ENCODE results near the gene GADL1.

The GADL1 gene, protein sequence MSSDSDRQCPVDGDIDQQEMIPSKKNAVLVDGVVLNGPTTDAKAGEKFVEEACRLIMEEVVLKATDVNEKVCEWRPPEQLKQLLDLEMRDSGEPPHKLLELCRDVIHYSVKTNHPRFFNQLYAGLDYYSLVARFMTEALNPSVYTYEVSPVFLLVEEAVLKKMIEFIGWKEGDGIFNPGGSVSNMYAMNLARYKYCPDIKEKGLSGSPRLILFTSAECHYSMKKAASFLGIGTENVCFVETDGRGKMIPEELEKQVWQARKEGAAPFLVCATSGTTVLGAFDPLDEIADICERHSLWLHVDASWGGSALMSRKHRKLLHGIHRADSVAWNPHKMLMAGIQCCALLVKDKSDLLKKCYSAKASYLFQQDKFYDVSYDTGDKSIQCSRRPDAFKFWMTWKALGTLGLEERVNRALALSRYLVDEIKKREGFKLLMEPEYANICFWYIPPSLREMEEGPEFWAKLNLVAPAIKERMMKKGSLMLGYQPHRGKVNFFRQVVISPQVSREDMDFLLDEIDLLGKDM

DNA sequence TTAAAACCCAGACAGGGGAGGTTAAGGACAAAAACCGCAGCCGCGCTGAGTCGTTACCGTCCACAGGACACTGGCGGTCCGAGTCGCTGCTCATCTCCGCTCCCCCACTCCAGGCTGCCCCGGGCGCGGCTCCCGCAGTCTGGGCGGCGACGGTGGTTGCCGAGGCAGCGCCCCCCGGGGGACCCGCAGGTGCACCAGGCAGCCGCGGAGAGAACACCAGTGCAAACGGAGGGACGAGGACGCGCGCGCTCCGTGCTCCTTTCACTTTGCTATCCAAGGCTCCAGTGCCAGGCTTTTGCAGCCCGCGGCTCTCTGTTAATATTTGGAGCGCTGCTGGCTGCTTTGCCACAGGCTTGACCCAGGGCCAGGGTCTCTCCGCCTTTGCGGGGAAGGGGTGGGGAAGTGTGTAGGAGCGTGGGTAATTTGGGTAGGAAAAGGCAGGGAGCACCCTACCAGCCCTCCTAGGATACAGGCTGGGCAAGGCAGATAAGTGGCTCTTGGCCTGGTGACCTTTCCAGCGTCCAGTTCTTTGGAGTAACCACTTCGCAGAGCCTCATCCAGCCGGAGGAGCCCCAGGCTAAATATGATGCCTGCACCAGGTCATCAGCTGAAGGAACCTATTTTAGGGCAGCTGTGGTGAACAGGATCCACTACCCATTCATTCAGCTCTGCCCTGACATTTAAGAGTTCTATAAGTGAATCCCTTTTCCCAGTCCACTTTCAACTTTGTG lies at the start of gene GADL1:
GADL1 (minus strand) TSS at position 141 of the 731 bp plus-strand sequence; CDS start at position 94, 47 bp downstream.
- peak; percentile 60 for DNase-seq

DNA sequence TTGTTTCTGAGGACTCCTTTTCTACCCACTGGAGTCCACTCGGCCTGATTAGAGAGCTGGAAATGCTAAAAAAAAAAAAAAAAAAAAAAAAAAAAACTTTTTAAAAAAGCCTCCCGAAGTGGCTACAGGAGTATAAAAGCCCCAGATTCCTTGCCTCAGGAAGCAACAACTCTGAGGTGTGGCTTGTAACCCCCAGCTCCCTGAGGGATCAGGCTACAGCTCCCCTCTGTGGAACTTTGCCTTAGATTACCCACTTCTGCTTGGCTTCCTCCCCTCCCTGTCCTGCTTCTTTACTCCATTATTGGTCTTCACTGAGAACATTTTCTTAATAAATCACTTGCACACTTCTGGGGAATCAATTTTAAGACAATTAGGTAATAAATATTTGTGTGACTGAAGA lies 49.7 kb upstream of the GADL1 start:
- no peak for DNase-seq

DNA sequence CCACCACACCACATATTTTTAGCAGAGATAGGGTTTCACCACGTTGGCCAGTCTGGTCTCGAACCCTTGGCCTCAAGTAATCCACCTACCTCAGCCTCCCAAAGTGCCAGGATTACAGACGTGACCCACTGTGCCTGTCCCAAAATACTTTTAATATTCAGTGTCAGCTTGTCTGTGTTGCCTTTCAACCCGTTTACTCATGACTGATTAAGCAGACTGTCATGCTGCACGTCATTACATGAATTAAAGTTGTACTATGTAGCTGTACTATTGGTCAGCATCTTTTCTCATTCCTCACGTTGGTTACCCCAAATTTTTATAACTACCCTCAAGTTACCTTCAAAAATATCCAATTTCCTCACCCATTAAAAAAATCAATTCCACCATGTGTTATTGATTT lies 48.7 kb upstream of the GADL1 start:
- DNase-seq = no peak

DNA sequence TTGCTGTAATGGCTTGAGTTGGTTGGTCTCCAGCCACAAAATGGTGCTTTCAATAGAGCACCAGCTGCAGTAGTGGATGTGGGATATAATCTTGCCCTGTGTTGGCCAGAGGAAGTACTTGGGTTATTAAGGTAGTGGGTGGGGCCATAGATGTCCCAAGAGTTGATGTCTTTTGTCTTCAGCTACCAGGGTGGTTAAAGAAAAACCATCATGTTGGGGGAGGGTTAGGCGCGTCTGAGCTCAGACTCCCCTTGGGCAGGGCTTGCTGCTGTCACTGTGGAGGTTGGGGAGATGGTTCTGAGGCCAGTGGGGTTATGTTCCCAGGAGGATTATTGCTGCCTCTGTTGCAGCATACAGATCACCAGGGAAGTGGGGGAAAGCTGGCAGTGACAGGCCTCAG lies 46.9 kb upstream of the GADL1 start:
- no peak for DNase-seq

DNA sequence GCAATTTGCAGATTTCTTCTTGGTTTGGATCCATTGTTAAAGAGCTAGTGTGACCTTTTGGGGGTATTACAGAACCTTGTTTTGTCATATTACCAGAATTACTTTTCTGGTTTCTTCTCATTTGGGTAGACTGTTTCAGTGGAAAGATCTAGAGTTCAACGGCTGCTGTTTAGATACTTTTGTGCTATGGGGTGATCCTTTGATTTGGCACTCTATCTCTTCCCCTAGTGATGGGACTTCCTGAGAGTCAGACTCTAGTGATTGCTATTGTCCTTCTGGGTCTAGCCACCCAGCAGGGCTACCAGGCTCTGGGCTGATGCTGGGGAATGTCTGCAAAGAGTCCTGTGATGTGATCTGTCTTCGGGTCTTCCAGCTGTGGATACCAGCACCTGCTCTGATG lies 46.3 kb upstream of the GADL1 start:
- DNase-seq = no peak

DNA sequence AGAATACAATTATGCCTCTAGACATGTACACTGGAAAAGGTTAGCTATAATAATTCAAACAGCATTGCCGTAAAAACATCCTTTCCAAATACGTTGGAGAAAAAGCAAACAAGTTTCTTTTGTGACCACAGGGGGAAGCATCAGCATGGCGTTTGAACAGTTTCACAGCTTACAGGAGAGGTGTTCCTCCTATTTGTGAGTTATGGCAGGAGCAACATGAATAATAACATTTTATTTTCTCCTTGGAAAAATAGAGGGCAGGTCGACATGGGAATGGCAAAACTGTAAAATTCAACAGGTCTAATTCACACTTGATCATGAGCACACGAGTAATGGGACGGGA lies 39.7 kb upstream of the GADL1 start:
- peak; percentile 89 for DNase-seq

DNA sequence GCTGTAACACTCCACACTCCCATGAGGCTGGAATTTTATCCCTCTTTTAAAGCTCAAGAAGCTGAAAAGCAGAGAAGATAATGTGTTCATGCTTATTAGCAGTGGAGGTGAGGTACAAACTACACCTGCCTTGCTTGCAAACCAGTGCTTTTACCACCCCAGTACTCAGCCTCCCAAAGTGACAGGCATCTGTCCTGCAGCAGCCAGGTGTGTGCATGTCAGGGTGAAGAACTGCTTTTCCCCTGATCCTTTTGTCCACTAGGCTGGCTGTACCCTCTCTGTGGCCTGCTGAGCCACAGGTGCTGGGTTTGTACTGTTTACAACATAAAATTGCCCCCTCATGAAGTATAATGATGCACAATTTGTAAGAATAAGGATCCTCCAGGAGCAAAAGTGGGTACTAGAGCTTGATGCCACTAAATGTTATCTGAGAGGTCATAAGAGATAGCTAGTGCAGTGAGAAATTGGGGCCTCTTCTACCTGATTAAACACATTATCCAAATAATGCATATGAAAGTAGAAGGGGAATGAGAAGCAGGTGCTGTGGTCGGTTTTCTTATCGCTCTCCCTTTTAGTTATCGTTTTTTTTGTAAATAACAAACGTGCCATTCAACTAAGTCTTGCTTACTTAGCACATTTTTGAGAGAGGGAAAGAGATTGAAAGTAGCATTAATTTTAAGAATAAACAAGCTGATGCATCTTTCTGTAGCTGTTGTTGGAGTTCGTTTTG lies 39.2 kb upstream of the GADL1 start:
- peak; percentile 89 for DNase-seq

DNA sequence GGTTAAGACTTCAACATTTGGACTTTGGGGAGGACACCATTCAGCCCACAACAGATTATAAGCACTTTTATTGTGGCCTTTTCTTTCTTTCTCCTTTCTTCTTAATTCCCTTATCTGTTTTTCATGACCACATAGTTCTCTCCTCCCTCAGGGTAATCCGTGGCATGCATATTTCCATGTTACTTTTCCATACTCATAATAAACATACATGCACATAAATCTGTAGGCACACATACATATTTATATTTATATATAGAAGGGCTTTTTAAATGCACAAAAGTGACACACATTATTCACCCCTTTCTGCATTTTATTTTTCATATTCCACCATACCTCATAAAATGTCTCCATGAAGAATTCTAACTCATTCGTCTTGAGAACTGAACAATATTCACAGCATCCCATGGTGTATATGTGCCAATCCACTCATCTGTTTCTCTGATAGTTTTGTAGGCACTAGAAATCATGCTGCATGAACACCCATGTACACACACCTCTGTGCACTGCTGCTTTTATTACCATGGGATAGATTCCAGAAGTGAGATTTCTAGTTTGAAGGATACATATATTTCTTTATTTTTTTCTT lies 38.1 kb upstream of the GADL1 start:
- DNase-seq = no peak

DNA sequence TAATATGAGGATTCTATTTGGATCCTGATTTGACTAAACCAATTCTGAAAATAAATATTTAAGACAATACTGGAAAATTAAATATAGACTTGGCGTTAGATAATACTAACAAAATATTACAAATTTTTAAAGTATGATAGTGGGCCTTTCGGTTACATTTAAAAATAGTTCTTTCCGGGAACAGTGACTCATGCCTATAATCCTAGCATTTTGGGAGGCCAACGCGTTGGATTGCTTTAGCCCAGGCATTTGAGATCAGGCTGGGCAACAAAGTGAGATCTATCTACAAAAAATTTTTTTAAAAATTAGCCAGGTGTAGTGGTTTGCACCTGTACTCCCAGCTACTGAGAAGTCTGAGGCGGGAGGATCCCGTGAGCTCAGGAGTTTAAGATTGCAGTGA lies 30.3 kb upstream of the GADL1 start:
- DNase-seq = no peak

DNA sequence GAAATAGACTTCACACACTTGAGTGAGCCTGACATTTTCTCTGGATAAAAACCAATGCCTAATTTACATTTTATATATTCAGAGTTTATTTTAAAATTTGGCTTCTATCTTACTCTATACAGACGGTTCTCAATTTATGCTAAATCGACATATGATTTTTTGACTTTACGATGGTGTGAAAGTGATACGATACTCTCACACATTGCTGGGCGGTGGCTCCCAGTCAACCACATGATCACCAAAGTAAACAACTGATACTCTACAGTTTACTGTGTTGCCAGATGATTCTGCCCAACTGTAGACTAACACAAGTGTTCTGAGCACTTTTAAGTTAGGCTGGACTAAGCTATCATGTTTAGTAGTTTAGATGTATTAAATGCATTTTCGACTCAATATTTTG lies 25.1 kb upstream of the GADL1 start:
- no peak for DNase-seq

DNA sequence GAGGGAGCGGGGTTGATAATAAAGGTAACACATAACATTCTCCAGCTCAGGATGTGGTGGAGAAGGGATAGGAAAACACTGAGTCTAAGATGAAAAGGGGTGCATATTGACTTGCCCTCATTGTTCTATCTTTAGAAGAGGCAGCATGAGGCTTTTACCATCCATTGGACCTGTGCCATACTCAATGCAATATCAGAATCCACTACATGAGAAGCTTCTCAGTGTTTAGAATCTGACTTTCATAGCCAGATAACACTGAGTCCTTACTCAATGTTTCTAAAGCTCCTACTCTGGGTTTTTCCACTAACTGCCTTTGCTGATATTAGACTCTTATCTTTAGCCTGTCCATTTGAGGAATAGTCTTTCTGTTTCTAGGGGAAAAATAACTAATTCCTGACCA lies 24.3 kb upstream of the GADL1 start:
- DNase-seq = no peak

DNA sequence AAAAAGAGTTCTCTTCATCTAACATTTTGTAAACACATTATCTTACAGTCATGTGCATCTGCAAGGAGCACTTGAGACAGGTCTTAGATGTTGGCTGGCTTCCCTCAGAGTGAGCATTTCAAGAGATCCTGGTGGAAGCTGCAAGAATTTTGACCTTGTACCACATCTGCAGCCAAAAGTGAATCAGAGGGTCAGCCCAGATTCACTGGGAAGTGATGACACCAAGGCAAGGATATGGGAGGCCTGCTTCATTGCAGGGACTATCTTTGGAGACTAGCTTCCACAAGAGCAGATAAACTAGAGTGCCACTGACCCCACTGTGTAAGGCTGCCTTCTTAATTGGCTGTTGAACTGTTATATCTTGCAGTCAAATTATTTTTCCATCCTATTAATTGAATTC lies 21.3 kb upstream of the GADL1 start:
- no peak for DNase-seq

DNA sequence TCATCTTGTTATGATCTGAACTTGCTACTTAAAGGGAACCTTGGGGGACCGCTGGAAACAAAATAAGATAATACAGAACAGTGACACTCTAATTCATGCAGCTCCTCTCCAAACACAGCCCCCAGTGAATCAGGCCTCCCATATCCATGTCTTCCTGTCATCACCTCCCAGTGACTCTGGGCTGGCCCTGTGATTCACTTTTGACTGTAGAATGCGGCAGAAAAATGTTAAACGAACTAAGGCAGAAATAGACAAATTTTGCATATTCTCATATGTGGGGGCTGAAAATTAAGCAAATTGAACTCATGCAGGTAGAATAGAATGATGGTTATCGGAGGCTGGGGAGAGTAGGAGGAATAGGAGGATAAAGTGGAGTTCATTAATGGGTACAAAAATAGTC lies 20.2 kb upstream of the GADL1 start:
- DNase-seq = no peak

DNA sequence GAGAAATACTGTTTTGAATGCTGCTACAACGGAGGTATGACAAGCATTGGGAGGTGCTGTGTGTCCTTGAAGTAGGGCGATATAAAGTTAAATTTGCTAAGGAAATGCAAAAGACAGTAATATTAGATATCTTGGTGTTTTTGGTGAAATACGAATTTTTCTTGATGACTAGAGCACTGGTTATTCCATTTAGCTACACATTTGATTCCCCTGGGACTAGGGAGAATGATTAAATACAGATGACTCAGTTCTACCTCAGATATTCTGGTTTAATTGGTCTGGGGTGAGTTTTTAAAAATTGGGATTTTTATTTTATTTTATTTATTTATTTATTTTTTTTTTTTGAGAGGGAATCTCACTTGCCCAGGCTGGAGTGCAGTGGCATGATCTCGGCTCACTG lies 18.7 kb upstream of the GADL1 start:
- no peak for DNase-seq

DNA sequence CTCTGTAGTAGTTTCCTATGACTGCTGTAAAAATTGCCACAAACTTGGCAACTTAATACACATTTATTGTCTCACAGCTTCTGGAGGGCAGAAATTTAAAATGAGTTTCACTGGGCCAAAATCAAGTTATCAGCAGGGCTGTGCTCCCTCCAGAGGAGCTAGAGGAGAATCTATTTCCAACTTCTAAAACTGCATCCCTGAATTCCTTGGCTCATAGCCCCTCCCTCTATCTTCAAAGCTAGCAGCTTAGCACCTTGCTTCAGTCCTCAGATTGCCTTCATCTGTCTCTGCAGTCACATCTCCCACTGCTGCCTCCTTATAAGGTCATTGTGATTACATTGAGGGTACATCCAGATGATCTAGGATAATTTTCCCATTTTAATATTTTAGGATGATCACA lies 17.8 kb upstream of the GADL1 start:
- no peak for DNase-seq

DNA sequence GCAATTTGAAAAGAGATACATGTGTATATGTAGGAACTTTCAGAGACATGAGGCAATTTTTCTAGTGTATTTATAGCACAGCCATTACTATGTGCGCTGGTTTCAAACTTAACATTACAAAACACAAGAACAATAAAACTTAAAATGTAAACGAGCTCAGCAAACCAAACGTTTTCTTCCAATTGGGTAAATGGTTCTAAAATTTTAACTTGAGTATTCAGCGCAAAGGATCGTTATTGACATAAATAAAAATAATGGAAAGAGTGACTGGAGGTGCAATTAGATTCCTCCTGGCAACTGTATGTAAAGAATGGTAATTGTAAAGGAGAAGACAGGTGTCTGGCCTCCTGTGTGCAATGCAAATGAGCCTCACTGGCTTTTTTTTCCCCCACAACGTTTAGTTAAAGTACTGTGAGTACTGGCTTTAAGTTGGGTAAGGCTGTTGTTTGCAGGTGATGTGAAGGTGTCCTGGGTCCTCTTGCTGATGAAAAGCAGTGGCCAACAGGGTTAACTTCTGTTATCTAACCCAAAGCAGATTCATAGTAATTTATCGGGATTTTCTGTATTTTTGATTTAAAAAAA lies 14.1 kb upstream of the GADL1 start:
- no peak for DNase-seq

DNA sequence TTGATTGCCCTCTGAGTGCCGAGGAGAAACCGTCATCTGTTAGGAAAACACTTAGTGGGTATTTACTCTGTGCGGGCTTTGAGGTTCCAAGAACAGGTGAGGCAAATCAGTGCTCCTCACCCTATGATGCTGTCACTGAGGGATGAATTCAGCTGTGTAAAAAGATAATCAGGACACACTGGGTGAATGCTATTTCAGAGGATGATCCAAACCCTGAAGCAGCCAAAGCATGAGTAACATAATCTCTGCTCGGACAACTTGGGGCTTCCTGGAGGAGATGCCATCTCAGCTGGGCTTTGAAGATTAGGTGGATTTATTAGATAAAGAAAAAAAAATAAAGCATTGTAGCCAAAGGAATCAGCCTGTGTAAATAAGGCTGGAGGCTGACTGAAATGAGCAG lies 10.5 kb upstream of the GADL1 start:
- DNase-seq = no peak

DNA sequence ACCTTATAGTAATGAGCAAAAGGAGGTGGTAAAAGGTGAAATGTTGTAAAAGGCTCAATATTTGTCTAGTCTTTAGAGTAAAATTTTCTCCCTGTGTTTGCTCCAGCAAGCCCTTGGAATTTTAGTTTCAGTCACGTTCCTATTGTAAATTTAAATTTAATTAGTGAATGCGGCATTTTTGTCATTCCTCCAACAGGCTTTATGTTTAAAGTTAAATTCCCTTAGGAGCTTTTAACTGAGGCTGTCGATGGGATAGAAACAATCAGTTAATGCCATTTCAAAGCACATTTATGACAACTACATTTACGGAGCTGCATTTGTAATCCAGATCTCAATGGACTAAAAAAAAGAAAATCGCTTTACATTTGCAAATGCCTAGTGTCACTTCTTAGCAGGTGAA lies 868 bp upstream of the GADL1 start:
- no peak for DNase-seq

DNA sequence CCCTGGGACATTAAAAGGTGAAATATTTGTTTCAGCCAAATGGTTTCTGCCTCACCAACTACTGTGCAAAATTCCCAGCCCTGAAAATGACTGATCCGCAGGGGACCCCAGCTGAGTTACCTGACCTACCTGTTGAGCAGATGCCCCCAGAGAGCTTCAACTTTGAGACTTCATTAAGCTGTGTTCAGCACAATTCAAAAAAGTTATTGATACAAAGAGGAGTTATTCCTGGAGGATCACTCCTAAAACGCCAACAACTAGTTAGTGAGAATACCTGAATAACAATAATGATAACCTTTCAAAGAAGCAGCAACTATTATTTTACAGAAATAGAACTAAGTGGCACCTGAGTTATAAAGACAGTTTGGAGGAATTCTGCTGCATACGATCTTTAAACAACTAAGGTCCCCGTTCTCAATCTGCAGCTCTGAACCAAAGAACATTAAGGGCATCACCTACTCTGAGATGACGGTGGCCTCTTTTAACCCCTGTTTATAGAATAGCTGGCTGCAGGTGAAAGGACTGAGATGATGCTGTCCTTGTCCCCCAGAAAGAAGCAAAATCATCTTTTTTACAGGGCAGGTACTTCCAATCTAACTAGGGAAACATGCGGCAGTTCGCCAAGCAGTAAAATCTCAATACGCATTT lies 659 bp downstream of the GADL1 start:
- DNase-seq = peak; percentile 10

DNA sequence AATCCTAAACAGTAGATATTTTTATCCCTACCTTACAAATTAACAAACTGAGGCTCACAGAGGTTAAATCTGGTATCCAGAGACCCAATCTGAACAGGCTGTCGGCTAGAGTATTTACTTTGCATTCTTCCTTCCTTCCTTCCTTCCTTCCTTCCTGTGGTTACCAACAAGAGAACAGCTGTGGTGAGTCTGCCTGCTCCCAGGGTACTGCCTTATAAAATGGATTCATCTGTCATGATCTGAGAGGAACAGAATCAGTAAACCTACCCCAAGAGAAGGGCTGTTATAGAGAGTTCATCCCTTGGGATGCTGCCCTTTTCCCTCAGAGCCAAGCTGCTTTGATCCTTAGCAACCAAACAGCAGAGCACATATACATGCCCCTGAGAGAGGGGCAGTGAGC lies 3.6 kb downstream of the GADL1 start:
- no peak for DNase-seq

DNA sequence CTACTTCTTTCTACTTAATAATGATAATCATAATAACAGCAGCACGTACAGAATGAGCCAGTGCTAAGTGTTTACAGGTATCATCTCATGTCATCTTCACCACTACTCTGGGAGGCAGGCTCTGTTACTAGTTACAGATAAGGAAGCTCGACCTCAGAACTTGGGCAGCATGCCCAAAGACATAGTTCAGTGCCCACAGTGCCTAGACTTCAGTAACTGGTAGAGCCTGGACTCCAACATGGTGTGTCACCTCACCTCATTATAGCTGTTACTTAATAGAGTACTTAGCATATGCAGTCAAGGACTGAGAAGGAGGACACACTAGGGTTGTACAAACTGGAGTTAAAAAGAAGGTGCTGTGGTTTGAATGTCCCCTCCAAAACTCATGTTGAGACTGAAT lies 7.6 kb downstream of the GADL1 start:
- no peak for DNase-seq

DNA sequence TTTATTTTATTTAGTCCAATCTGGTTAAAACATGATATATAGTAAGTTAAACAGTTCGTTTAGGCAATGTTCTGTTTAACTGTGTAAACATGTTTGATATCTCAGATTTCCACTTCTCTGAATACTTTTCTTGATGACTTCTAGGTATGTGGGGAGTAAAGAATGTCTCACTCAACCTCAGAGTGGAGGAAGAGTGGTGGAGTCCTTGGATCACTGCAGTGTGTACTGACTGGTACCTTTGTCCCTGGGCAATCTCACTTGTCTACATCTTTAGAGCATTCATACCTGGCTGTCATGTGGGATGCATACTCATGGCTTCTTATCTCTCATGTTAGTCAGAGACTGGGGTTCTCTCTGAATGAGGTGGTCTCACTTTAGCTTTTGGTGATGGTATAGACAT lies 15.6 kb downstream of the GADL1 start:
- no peak for DNase-seq

DNA sequence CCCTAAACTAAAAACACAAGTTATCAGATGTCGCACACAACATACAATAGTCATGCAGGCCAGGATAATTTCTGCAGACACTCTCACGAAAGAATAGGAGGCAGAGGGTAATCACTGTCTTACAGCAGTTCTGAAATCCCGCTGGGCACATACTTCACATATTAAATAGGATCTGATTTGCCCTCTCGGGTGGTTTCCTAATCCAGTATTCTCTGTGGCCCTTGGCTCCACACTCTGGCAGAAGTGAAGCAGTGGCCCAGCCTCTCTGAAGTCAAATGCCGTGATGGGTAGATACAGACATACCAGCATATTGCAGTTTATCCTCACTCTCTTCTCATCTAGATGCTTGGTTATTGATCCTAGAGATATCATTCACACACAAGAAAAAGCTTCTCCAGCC lies 19.0 kb downstream of the GADL1 start:
- DNase-seq = no peak
